ENCODE measurements around the gene PHTF1.
"Not testable (repeated sequence)": the region's sequence is repeated elsewhere in the genome, so short reads cannot be mapped to it uniquely, and the experiment has no call there.

The PHTF1 gene

DNA sequence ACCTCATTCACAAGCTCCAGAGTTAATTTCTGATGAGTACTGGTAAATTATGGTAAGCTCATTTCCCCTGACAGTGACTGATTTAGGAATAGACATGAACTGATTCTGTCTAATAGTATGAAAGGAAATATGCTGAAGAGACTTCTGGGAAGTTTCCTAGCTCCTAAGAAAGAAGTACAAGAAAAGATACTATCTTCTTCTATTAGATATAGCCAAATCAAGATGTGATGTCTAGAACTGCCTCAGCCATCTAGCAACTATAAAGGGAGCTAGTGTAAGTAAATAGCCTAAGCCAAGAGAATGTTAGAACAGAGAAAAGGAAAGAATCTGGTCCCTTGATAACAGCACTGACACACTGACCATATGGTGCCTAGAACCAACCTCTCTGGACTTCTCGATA lies 10.7 kb upstream of the PHTF1 start:
- no peak for DNase-seq

GRCh38 chr1:113769601-113769970 lies 10.3 kb upstream of the PHTF1 start:
- DNase-seq: no peak

DNA sequence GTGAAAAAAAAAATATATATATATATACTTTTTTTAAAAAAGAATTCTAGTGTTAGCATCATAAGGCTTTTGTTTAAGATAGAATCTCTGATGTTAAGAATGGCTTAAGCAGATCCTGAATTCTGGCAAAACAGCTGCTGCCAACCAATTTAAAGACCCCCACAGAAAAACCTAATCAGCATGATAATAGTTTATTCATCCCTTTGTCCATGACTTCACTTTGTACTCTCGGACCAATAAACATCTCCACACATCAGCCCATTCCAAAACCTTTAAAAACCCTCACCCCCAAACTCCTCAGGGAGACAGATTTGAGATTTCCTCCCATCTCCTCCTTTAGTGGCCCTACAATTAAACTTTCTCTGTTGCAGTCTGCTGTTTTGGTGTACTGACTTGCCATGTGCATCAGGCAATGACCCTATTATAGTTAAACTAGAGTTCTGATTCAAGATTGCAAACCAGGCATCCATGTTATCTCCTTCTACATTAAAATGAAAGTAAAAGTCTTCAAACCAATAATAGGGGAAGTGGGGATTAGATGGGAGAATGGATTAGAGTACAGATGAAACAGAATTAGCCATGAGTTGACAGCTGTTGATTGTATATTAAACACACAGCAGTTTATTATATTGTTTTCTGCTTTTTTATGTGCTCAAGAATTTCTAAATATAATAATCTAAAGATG lies 9.8 kb upstream of the PHTF1 start:
- DNase-seq: no peak

DNA sequence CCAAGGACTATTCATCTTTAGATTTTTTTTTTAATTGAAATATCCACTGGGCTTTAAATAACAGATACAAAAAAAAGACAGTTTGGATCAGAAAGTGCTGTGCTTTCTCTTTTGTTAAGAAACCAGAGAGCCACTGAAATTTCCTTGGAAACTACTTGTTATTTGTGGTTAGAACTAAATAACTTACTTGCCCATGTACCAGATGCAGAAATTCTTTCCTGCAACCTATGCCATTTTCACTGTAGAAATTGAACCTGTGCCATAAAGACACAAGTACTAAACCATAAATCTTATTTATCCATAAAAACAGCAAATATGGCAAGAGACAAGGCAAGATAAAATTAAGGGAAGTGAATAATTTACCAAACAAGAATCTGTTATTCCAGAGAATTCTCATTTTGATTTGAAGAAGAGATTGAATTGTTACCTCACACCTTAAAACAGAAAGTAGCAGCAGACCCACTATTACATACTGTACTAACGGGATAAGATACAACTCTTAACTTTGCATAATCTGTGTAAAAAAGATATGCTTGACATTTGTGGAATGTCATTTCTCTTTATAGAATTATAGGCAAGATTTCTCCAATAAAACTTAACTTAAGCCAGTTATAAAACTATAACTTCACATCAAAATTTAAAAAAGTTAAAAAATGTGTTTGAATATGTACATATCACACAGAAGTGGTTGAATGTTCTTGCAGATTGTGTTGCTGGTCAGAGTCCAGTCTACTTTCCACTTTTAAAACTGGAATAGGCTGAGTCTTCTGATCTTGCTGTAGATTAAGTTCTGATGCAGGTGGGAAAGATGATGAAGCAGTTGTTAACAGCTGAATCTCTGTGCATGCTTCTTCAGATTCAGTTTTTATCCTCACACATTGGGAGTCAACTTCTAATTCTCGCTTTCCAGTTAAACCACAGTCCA lies 6.3 kb upstream of the PHTF1 start:
- DNase-seq: no peak

- DNase-seq: no peak
These were observed 4.4 kb upstream of the PHTF1 start for GRCh38 chr1:113763661-113764060.

DNA sequence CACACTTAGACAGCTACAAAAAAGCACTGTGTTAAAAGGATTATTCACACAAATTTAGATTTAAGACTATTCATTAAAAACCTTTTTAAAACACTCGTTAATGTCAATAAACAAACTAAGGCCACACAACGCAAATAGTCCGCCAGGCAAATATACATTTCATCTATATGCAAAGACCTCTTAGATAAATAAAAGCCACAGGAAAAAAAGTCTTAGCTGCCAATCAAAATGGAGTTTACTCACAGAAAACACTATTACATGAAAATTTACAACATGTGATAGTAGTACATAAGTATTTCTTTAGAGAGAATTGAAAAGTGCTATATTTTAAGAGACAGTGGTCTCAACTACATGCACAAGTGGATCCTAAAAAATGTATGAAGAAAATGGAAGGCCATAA lies 2.7 kb upstream of the PHTF1 start:
- DNase-seq: no peak

DNA sequence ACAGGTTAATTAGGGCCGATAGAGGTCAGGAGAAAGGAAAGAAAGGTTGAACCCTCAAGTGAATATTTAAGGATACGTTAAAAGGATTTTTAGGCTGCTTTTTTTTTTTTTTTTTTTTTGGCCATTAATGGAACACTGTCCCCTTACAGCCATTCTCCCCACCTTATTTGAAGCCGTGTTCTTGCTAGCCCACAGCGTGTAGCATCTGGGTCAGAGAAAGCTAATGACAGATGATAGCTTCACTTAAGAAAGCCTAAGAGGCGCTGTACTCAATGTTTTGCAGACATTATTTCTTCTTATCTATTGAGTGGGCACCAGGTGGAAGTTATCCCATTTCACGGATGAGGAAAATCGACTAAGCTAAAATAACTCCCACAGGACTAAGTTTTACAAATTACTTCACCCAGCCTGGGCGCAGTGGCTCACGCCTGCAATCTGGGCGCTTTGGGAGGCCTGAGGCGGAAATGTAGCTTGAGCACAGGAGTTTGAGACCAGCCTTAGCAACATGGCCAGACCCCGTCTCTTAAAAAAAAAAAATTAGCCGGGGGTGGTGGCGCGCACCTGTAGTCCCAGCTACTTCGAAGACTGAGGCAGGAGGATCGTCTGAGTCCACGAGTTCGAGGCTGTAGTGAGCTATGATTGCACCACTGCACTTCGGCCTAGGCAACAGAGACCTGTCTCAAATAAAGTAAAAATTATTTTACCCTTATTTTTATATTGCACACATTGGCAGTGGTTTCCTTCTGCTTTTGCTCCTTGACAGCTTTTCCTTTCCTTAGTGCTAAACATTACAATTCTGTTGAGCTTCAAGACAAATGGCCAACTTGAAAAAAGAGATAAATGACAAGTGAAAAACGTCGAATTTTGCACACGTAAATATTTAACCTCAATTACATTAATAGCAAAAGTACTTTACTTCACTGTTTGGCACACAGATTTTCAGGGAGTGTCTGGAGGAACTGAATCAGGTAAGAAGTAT lies 1.1 kb upstream of the PHTF1 start:
- DNase-seq: no peak

GRCh38 chr1:113758631-113759332 lies 504 bp downstream of the PHTF1 start:
- DNase-seq: peak; percentile 58

DNA sequence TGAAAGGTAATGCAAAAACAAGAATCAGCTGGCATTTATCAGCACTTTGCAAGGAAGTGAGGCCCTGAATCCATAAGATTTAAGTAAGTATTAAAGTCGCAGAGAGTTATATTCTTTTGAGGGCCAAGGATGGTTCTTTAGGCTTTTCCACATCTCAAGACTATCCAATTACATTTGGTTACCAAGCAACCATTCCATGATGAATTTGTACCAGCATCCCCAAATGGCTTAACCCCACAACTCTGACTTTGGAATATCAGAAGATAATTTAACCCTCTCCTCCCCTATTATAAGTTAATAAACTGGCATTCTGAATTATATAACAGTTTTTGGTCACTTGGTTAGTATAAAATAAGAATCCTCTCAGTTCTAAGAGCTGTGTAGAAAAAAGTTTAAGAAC lies 2.8 kb downstream of the PHTF1 start:
- DNase-seq: no peak

GRCh38 chr1:113753333-113753732 lies 6.0 kb downstream of the PHTF1 start:
- DNase-seq: not testable (repeated sequence)

DNA sequence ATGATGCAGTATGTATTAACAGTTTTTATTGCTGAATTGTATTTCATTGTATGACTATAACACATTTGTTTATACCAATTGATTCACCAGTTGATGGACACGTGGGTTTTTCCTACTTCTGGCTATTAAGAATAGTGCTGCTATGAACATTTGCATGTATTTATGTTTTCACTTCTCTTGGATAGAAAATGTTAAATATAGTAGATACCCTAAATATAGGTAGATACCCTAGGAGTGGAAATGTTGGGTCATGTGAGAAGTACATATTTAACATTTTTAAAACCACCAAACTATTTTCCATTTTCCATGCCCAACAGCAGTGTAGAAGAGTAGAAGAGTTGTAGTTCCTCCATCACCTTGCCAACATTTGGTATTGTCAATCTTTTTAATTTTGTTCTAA lies 7.8 kb downstream of the PHTF1 start:
- no peak for DNase-seq

GRCh38 chr1:113751114-113751513 lies 8.2 kb downstream of the PHTF1 start:
- DNase-seq: no peak

GRCh38 chr1:113749402-113749801 lies 9.9 kb downstream of the PHTF1 start:
- no peak for DNase-seq

DNA sequence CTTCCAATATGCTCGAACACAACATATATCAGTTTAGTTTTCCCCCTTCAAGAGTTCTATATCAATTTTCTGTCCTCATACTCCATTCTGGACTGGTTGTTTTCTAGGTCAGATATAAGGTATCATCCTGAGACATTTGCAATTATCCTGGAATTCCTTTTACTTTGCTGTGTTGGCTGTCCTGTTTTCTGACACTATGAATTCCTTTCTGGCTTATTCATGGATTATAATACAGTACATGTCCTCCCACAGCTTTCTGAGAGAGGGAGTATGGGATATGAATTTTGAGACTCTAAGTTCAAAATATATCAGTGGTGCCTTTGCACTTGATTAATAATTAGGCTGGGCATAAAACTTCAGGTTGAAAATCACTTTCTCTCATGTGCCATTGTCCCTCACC lies 11.9 kb downstream of the PHTF1 start:
- DNase-seq: no peak

DNA sequence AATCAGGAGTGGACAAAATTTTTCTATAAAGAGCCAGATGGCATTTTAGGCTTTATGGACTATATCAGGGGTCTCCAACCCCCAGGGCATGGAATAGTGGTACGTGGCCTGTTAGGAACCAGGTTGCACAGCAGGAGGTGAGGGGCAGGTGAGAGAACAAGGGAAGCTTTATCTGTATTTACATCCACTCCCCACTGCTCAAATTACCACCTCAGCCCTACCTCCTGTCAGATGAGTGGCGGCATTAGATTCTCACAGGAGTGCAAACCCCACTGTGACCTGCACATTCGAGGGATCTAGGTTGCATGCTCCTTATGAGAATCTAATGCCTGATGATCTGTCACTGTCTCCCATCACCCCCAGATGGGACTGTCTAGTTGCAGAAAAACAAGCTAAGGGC lies 13.9 kb downstream of the PHTF1 start:
- no peak for DNase-seq

GRCh38 chr1:113744114-113744513 lies 15.2 kb downstream of the PHTF1 start:
- no peak for DNase-seq

GRCh38 chr1:113742515-113742914 lies 16.8 kb downstream of the PHTF1 start:
- DNase-seq: no peak

DNA sequence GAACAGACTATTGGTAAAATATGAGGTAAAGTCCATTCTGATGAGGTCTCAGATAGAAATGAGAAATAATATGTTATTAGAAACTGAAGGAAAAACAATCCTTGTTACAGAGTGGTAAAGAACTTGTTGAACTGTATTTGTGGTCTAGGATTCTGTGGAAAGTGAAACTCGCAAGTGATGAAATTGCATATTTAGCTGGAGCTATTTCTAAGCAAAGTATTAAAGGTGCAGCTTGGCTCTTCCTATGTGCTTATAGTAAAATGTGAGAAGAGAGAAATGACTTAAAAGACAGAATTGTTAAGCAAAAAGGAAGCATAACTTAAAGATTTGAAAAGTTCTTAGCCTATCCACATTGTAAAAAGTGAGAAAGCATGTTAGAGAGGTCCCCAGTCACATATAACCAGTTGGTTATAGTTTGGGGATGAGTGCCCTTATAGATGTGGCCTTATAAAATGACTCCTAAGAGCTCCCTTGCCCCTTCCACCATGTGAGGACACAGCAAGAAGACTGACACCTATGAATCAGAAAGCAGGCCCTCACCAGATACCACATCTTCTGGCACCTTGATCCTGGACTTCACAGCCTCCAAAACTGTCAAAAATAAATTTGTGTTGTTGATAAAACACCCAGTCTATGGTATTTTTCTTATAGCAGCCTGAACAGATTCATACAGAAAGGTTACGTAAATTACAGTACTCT lies 24.8 kb downstream of the PHTF1 start:
- DNase-seq: no peak

DNA sequence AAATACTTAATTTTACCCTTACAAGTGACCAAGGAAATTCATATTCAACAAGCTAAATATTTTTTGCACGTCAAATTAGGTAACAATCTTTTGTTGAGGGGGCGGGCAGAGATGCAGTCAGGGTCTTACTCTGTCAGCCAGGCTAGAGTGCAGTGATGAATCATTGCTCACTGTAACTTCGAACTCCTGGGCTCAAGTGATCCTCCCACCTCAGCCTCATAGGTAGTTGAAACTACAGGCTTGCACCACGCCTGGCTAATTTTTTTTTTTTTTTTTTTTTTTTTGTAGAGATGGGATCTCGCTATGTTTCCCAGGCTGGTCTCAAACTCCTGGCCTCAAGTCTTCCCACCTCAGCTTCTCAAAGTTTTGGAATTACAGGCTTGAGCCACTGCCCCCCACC lies 26.5 kb downstream of the PHTF1 start:
- DNase-seq: no peak

DNA sequence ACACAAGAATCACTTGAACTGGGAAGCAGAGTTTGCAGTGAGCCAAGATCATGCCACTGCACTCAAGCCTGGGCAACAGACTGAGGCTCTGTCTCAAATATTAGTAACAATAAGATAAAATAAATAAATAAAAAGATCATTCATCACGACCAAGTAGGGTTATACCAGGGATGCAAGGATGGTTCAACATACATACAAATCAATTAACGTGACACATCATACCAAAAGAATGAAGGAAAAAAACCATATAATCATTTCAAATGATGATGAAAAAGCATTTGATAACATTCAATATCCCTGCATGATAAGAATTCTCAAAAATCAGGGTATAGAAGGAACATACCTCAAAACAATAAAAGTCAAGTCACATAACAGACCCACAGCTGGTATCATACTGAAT lies 38.3 kb downstream of the PHTF1 start:
- no peak for DNase-seq

DNA sequence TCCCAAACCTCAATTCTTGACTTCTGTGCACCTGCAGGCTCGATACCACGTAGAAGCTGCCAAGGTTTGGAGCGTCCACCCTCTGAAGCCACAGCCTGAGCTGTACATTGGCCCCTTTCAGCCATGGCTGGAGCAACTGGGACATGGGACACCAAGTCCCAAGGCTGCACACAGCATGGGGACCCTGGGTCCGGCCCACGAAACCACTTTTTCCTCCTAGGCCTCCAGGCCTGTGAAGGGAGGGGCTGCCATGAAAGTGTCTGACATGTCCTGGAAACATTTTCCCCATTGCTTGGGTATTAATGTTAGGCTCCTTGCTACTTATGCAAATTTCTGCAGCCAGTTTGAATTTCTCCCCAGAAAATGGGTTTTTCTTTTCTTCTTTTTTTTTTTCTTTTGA lies 40.7 kb downstream of the PHTF1 start:
- DNase-seq: not testable (repeated sequence)

DNA sequence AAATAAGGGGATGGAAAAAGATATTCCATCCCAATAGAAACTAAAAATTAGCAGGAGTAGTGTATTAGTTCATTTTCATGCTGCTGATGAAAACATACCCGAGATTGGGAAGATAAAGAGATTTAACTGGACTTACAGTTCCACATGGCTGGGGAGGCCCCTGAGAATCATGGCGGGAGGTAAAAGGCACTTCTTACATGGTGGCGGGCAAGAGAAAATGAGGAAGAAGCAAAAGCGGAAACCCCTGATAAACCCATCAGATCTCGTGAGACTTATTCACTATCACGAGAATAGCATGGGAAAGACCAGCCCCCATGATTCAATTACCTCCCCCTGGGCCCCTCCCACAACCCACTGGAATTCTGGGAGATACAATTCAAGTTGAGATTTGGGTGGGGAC lies 41.8 kb downstream of the PHTF1 start:
- DNase-seq: not testable (repeated sequence)

Data from NCI-H774 (cell line).